Keratinocyte (primary cell): ENCODE data around the gene MYO1D. TPM values are rescaled to one million over a fixed set of nuclear protein-coding genes. Genes with fewer than 3 reads are reported as not detected.

Experiments
- DNase-seq: peaks from one replicate; pipeline ENCODE4 v3.0.0-alpha.2; 2011; ENCODE audit warnings: low read depth, missing footprints, low spot score
- FAIRE-seq: peaks from 2 replicates; lab custom pipeline; 2011; peaks lifted over from hg19 to GRCh38; lab: Jason Lieb, UNC
- H2AFZ ChIP-seq: 2 replicates; pipeline ENCODE4 v1.6.0; 2012; ENCODE audit warnings: low read length, control low read depth, inconsistent platforms; ENCODE audit not compliant: control insufficient read depth
- H3K27ac ChIP-seq: 2 replicates; pipeline ENCODE4 v1.5.1; 2011; ENCODE audit warnings: low read length; ENCODE audit not compliant: control insufficient read depth, insufficient read depth
- H3K27me3 ChIP-seq: 3 replicates; pipeline ENCODE4 v1.6.0; 2011; ENCODE audit warnings: low read length; ENCODE audit not compliant: control insufficient read depth, insufficient read depth; ENCODE audit errors: extremely low read depth
- H3K36me3 ChIP-seq, 2 experiments: 2 replicates in 1 of 2; 3 replicates in 1 of 2; pipeline ENCODE4 v1.5.1; 2011; ENCODE audit warnings: low read length in 2 of 2, mild to moderate bottlenecking in 1 of 2; ENCODE audit not compliant: control insufficient read depth in 2 of 2, insufficient read depth in 2 of 2; ENCODE audit errors: extremely low read depth in 1 of 2
- H3K4me1 ChIP-seq: 3 replicates; pipeline ENCODE4 v1.5.1; 2011; ENCODE audit warnings: low read length; ENCODE audit not compliant: control insufficient read depth, insufficient read depth; ENCODE audit errors: extremely low read depth
- H3K4me2 ChIP-seq: 3 replicates; pipeline ENCODE4 v1.6.0; 2011; ENCODE audit warnings: low read depth, low read length; ENCODE audit not compliant: control insufficient read depth, insufficient read depth; ENCODE audit errors: extremely low read depth
- H3K4me3 ChIP-seq, 3 experiments: fragments of 200-600 bp in 1 of 3; sonication (generic) in 1 of 3; 2 replicates in 2 of 3; 3 replicates in 1 of 3; pipeline ENCODE4 v1.5.1; 2011 to 2016; ENCODE audit warnings: low read length in 3 of 3, mild to moderate bottlenecking in 3 of 3, control low read depth in 2 of 3, inconsistent platforms in 1 of 3, low read depth in 1 of 3, mixed read lengths in 1 of 3, mixed run types in 1 of 3, moderate library complexity in 1 of 3; ENCODE audit not compliant: control insufficient read depth in 2 of 3, insufficient read depth in 2 of 3; ENCODE audit errors: extremely low read depth in 1 of 3
- H3K79me2 ChIP-seq: 2 replicates; pipeline ENCODE4 v1.6.0; 2012; ENCODE audit warnings: low read length; ENCODE audit not compliant: control insufficient read depth, insufficient read depth
- H3K9ac ChIP-seq: 3 replicates; pipeline ENCODE4 v1.6.0; 2011; ENCODE audit warnings: low read length; ENCODE audit not compliant: control insufficient read depth, insufficient read depth; ENCODE audit errors: extremely low read depth
- H3K9me1 ChIP-seq: 3 replicates; pipeline ENCODE4 v1.6.0; 2011; ENCODE audit warnings: low read length; ENCODE audit not compliant: control insufficient read depth, insufficient read depth; ENCODE audit errors: extremely low read depth
- H3K9me3 ChIP-seq: 2 replicates; pipeline ENCODE4 v1.5.1; 2012; ENCODE audit warnings: low read depth, low read length; ENCODE audit not compliant: control insufficient read depth
- H4K20me1 ChIP-seq: 3 replicates; pipeline ENCODE4 v1.6.0; 2011; ENCODE audit warnings: low read length; ENCODE audit not compliant: control insufficient read depth, insufficient read depth; ENCODE audit errors: extremely low read depth
- EZH2 ChIP-seq: IDR thresholded peaks from one replicate; pipeline ENCODE4 v1.6.1; 2012; ENCODE audit warnings: inconsistent platforms, mild to moderate bottlenecking, low read length, moderate library complexity
- dilution Hi-C: fragments of 300-500 bp; cut with MboI; formaldehyde crosslinking; loops from one replicate; pipeline ENCODE4 v1.7.0; 2020; ENCODE audit warnings: low sequenced_read_pairs; ENCODE audit not compliant: extremely low pct_ligation_motif_present
- polyA plus RNA-seq, 5 experiments: library from polyadenylated mRNA; depleted of rRNA in 3 of 5; stranded (reverse) in 3 of 5; stranded (forward) in 1 of 5; unstranded in 1 of 5; fragments of >200 nt; gene quantifications; 1 replicate in 1 of 5; 2 replicates in 3 of 5; 3 replicates in 1 of 5; pipeline versions ENCODE4 v1.2.1 to v1.2.3, GENCODE V29; 2011 to 2012; ENCODE audit warnings: missing spikeins in 2 of 5, low read depth in 1 of 5, low replicate concordance in 1 of 5
- TF ChIP-seq, protein P1 (sequence below), 3 experiments: IDR thresholded peaks in 1 of 3; conservative IDR thresholded peaks in 1 of 3; optimal IDR thresholded peaks in 1 of 3; 2 replicates in 2 of 3; 3 replicates in 1 of 3; pipeline versions ENCODE3 to v1.5.1; 2011; ENCODE audit warnings: low read length in 3 of 3, mild to moderate bottlenecking in 3 of 3, moderate library complexity in 2 of 3, control low read depth in 1 of 3, inconsistent platforms in 1 of 3; ENCODE audit not compliant: insufficient read depth in 2 of 3; ENCODE audit errors: extremely low read depth in 1 of 3

MYO1D gene
- polyA plus RNA-seq, 1 donor (not counting 4 experiments of a cell fraction or from before 2014, with no cell fraction given) = 33.7 TPM

DNA sequence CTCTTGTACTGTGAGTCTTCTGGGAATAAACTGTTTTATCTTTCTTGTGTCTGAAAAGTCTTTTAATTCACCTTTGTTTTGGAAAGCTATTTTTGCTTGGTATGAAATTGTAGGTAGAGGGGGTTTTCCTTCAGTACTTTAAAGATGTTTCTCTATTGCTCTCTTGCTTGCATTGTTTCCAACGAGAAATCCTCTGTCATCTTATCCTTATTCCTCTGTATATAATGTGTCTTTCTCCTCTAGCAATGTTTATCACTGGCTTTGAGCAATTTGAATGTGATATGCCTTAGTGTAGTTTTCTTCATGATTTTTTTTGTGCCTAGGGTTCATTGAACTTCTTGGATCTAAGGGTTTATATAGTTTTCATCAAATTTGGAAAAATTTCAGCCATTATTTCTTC is 293.9 kb downstream of the MYO1D start:
- Histone ChIP-seq H3K4me3 (no peak overlapping the region), H3K79me2 (no peaks in the 10 kb centered on the region), H3K36me3 (no peaks in the 10 kb centered on the region), H3K27me3 (no peaks in the 10 kb centered on the region), H3K9me3 (no peaks in the 10 kb centered on the region), H3K9me1 (no peaks in the 10 kb centered on the region), H4K20me1 (no peaks in the 10 kb centered on the region), H2AFZ (no peak overlapping the region), H3K27ac (no peak overlapping the region), H3K4me1 (peaks cover 7% of the 10 kb centered on the region), H3K9ac (no peak overlapping the region), H3K4me2 (no peak overlapping the region)
- FAIRE-seq = no peak
- dilution Hi-C loops = no loop called here
- TF ChIP-seq EZH2 = no peak
- TF ChIP-seq, protein P1, sequence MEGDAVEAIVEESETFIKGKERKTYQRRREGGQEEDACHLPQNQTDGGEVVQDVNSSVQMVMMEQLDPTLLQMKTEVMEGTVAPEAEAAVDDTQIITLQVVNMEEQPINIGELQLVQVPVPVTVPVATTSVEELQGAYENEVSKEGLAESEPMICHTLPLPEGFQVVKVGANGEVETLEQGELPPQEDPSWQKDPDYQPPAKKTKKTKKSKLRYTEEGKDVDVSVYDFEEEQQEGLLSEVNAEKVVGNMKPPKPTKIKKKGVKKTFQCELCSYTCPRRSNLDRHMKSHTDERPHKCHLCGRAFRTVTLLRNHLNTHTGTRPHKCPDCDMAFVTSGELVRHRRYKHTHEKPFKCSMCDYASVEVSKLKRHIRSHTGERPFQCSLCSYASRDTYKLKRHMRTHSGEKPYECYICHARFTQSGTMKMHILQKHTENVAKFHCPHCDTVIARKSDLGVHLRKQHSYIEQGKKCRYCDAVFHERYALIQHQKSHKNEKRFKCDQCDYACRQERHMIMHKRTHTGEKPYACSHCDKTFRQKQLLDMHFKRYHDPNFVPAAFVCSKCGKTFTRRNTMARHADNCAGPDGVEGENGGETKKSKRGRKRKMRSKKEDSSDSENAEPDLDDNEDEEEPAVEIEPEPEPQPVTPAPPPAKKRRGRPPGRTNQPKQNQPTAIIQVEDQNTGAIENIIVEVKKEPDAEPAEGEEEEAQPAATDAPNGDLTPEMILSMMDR (optimal IDR thresholded peaks at IDR 0.05 in 1 of 3, IDR thresholded peaks at IDR 0.05 in 1 of 3, conservative IDR thresholded peaks at IDR 0.05 in 1 of 3; ENCODE audit: extremely low read depth in 1 of 3, insufficient read depth in 2 of 3, low read length in 3 of 3) = no peak
- DNase-seq = no peak

DNA sequence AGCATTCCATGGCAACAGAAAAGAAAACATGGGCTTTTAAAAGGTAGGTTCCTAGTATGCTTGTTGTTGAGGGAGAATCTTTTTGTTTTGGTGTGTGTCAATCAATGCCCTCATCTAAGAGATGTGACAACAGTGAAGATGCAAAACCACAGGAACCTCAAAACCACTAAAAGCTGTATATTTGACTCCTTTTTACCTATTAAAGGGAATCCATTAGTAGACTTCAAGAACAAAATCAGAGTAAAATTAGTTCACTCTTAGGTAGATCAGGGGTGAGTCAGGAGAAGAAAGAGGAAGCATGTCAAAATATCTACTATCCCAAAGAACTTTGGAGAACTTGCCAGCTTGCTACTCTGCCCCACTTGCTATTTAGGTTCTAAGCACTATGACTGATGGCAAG is 301.1 kb downstream of the MYO1D start:
- no peaks in the 10 kb centered on the region for H4K20me1 ChIP-seq
- dilution Hi-C loops = no loop called here
- no peak for FAIRE-seq
- TF ChIP-seq, protein P1 (optimal IDR thresholded peaks at IDR 0.05 in 1 of 3, IDR thresholded peaks at IDR 0.05 in 1 of 3, conservative IDR thresholded peaks at IDR 0.05 in 1 of 3; ENCODE audit: extremely low read depth in 1 of 3, insufficient read depth in 2 of 3, low read length in 3 of 3) = no peak
- TF ChIP-seq EZH2 = no peak
- no peak overlapping the region for H3K9ac ChIP-seq
- no peak overlapping the region for H2AFZ ChIP-seq
- no peaks in the 10 kb centered on the region for H3K9me3 ChIP-seq
- H3K4me3 ChIP-seq = no peak overlapping the region
- DNase-seq = no peak
- H3K36me3 ChIP-seq = no peaks in the 10 kb centered on the region
- H3K4me2 ChIP-seq = no peak overlapping the region
- H3K27ac ChIP-seq = no peak overlapping the region
- H3K9me1 ChIP-seq = no peaks in the 10 kb centered on the region
- peaks cover 6% of the 10 kb centered on the region for H3K4me1 ChIP-seq
- no peaks in the 10 kb centered on the region for H3K79me2 ChIP-seq
- no peaks in the 10 kb centered on the region for H3K27me3 ChIP-seq
